GM15510 (cell line): ENCODE data around the gene SMARCAL1.

Source experiments
- POLR2A ChIP-seq: IDR thresholded peaks from 3 replicates; pipeline ENCODE4 v1.6.1; 2011; ENCODE audit warnings: borderline replicate concordance; ENCODE audit not compliant: insufficient read length; ENCODE audit errors: extremely low read depth

Gene SMARCAL1

GRCh38 chr2:216495656-216496055, 83.4 kb downstream of the SMARCAL1 start:
- no peak for TF ChIP-seq POLR2A

- no peak for TF ChIP-seq POLR2A
Measured at GRCh38 chr2:216497382-216498069, 85.2 kb downstream of the SMARCAL1 start.

- TF ChIP-seq POLR2A: no peak
Measured at GRCh38 chr2:216498070-216498378, 85.7 kb downstream of the SMARCAL1 start.

- TF ChIP-seq POLR2A: peak; percentile 99
Measured at GRCh38 chr2:216498379-216499352, 86.4 kb downstream of the SMARCAL1 start, which contains the start of gene RPL37A. TSS of gene RPL37A (plus strand) at chr2:216498844. CDS start at chr2:216498875, 31 bp downstream.

- TF ChIP-seq POLR2A: peak; percentile 4
Measured at GRCh38 chr2:216499641-216500218, 87.4 kb downstream of the SMARCAL1 start.

GRCh38 chr2:216500572-216500971, 88.3 kb downstream of the SMARCAL1 start:
- TF ChIP-seq POLR2A: no peak

- TF ChIP-seq POLR2A: no peak
Measured at GRCh38 chr2:216501854-216502253, 89.6 kb downstream of the SMARCAL1 start.

- TF ChIP-seq POLR2A: no peak
Measured at GRCh38 chr2:216502381-216503158, 90.3 kb downstream of the SMARCAL1 start.

GRCh38 chr2:216503159-216503629, 90.9 kb downstream of the SMARCAL1 start:
- TF ChIP-seq POLR2A: peak; percentile 22

GRCh38 chr2:216503697-216504375, 91.6 kb downstream of the SMARCAL1 start:
- no peak for TF ChIP-seq POLR2A

- no peak for TF ChIP-seq POLR2A
Measured at GRCh38 chr2:216504376-216504762, 92.1 kb downstream of the SMARCAL1 start.

- peak; percentile 14 for TF ChIP-seq POLR2A
Measured at GRCh38 chr2:216505133-216506106, 93.1 kb downstream of the SMARCAL1 start.
